GM18951 (cell line): Measurements from ENCODE around the gene PIP5KL1.

Source experiments
- POLR2A ChIP-seq: IDR thresholded peaks from 4 replicates; pipeline ENCODE4 v1.6.1; 2011; ENCODE audit warnings: mild to moderate bottlenecking; ENCODE audit not compliant: insufficient read length, insufficient read depth; ENCODE audit errors: extremely low read depth
- in situ Hi-C: fragments of 300-500 bp; cut with MboI; formaldehyde crosslinking; loops from one replicate; pipeline ENCODE4 v1.12.0; 2022; ENCODE audit warnings: low sequenced_read_pairs, mixed read lengths, inconsistent platforms; ENCODE audit not compliant: unreplicated experiment

Gene PIP5KL1

GRCh38 chr9:127963359-127964064, 32.9 kb upstream of the PIP5KL1 start:
- no peak for TF ChIP-seq POLR2A

DNA sequence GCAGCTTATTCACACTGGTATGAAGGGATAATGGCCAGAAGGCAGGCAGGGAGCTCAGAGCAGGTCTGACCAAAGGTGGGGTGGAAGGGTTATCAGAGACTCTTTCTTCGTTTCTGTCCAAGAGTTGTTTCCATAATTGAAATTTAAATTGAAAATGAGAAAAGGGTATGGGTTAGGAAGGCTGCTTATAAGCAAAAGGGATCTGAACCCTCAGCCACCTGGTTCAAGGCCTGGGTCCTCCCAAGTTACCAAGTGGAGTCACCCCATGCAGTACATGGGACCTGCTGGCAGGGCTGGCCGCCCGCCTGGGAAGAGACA, 32.4 kb upstream of the PIP5KL1 start:
- no peak for TF ChIP-seq POLR2A
- in situ Hi-C loops, result no loop called here

More at GRCh38 chr9:127963359-127964064, 32.9 kb upstream of the PIP5KL1 start:
- in situ Hi-C loops, result no loop called here

DNA sequence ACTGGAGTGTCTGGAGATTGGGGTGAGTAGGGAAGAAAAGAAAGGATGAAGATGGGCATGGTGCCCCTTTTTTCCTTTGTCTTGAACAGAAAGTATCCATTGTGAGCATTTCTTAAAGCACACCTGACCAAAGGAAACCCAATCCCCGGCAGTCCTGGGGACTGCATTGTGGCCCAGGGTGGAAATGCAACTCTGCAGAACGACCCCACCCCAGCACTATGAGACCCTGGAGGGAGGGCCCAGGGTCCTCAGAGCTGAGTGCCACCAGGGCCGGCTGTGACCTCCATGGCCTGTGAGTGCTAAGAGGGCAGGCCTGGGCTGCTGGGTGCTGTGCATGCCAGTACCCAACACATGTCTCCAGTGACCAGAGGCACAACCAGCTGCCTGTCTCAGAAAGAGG, 31.7 kb upstream of the PIP5KL1 start:
- no peak for TF ChIP-seq POLR2A
- in situ Hi-C loops, result no loop called here

GRCh38 chr9:127961613-127962155, 31.1 kb upstream of the PIP5KL1 start:
- TF ChIP-seq POLR2A, result no peak
- in situ Hi-C loops, result no loop called here

DNA sequence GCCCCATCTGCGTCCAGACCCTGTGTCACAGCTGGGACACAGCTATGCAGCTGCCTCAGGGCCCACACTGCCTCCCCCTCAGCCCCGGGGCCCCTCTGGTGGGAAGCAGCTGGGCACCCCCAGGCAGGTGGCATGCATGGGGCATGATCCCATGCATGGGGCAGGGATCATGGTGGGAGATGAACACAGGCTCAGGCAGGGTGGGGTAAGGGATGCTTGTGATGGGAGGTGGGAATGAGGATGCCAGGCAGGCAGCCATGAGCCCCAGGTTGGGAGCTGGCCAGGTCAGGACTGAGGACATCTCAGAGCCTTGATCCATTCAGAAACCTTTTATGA, 30.5 kb upstream of the PIP5KL1 start:
- no peak for TF ChIP-seq POLR2A
- in situ Hi-C loops, result no loop called here

- in situ Hi-C loops, result no loop called here
- TF ChIP-seq POLR2A, result no peak
Observed at GRCh38 chr9:127960410-127961154, 30.0 kb upstream of the PIP5KL1 start.

GRCh38 chr9:127959841-127960409, 29.3 kb upstream of the PIP5KL1 start:
- TF ChIP-seq POLR2A, result no peak
- in situ Hi-C loops, result loop anchor here (5.0 kb wide), 1 partner anchor 77 kb away; no protein-coding TSS in a partner anchor

GRCh38 chr9:127959398-127959797, 28.8 kb upstream of the PIP5KL1 start:
- in situ Hi-C loops, result loop anchor here (5.0 kb wide), 1 partner anchor 78 kb away; no protein-coding TSS in a partner anchor
- TF ChIP-seq POLR2A, result no peak

DNA sequence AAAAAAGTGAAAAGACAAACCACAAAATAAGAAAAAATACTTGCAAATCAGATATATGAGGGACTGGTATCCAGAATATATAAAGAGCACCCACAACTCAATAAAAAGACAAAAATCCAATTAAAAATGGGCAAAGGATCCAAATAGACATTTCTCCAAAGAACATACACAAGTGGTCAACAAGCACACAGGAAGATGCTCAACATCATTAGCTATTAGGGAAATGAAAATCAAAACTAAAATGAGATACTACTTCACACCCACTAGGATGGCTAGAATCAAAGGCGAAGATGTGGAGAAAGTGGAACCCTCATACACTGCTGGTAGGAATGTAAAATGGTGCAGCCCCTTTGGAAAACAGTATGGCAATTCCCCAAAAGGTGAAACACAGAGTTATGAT, 28.2 kb upstream of the PIP5KL1 start:
- TF ChIP-seq POLR2A, result no peak
- in situ Hi-C loops, result loop anchor here (5.0 kb wide), 1 partner anchor 79 kb away; no protein-coding TSS in a partner anchor

DNA sequence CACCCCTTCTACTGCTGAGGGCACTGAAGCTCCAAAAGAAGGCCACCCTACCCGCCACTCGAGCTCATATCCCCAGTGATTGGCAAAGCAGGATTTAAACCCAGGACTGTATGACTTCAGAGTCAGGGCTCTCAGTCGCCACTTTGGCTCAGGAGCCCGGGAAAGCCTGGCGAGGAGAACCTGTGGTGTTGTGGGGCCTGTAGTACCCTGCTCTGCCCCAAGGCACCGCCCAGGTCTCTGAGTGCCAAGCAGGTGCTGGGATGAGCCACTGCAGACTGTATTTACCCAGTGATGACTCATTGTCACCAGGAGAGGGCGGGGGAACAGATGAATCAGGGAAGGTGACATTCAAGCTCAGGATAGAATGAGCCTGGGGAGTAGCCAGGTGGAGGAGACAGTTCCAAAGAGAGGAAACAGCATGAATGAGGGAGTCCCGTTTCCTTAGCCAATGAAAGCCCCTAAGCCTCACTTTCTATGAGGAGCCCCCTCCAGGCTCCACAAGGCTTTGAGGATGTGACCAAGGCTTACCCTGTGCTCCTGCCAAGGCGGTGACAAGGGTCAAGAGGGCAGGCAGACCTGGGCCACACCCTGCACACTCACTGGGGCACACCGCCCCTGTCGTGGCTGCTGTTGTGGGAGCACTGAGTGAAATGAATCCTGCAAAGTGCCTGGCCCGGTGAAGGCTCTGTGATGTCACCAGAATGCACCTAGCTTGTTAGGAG, 24.9 kb upstream of the PIP5KL1 start:
- in situ Hi-C loops, result loop anchor here (5.0 kb wide), 1 partner anchor 82 kb away; no protein-coding TSS in a partner anchor

GRCh38 chr9:127954831-127955293, 24.3 kb upstream of the PIP5KL1 start:
- in situ Hi-C loops, result loop anchor here (5.0 kb wide), 1 partner anchor 82 kb away; no protein-coding TSS in a partner anchor
- no peak for TF ChIP-seq POLR2A

More for the DNA sequence above, 24.9 kb upstream of the PIP5KL1 start:
- TF ChIP-seq POLR2A, result no peak

DNA sequence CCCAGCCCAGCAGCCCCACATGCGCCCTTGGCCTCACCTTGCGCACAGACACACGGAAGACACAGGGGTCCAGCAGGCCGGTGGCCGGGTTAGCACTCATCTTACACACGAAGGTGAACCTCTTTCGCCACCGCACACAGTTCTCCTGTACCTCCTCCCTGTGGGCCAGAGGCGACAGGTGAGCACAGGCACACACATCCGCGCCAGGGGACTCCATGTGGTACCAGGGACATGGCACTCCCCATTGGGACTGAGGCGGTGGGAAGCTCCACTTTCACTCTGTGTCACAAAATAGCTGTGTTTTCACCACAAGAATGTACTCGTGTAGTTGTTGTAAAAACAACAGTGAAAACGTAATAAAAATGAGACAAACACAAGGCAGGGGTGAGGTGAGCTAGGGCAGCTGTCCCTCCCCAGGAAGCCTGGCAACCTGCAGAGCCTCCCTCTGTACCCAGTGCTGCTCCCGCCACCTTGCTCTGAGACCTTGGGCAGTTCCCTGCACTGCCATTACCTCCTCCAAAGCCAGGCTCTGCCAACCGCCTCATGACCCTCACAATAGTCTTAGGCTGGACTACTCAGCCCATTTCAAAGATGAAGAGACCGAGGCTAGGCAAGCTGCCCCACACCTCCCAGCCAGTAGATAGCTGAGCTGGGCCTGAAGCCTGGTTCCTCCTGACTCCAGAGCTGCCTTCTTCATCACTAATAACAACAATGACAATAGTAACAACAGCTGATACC, 23.4 kb upstream of the PIP5KL1 start:
- no peak for TF ChIP-seq POLR2A
- in situ Hi-C loops, result no loop called here
